GM19193 (cell line): ENCODE measurements around the gene GPRC5B.

Source experiments
- POLR2A ChIP-seq: IDR thresholded peaks from 4 replicates; pipeline ENCODE4 v1.6.1; 2011; ENCODE audit not compliant: insufficient read depth, insufficient read length; ENCODE audit errors: extremely low read depth

Gene GPRC5B

DNA sequence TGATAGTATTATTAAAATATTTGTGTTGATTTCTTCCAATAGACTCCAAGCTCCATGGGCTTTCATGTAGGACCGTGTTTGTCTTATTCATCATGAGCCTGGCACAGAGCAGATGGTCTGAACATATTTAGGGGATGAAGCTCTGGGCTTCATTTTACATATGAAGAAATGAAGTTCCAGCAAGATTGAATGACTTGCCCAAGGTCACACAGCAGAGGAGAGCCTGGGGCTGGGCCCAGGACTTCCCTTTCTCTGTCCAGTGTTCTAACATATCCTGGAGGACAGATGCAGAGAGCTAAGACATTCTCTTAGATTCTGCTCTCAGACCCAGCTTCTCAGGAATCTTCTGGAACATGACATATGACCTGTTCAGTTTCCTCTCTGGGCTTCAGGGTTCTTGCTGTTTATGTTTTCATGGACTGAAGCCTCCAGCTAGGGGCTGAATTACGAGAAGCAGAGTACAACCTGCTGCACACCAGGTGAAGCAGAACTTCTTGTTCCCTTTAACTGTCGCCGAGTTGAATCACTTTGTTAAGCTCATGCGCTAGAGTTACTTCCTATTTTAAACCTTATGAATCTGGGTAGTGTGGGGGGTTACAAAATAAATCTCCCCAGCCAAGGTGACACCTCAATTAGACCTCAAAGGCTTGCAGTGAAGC, 53.6 kb downstream of the GPRC5B start:
- no peak for TF ChIP-seq POLR2A

DNA sequence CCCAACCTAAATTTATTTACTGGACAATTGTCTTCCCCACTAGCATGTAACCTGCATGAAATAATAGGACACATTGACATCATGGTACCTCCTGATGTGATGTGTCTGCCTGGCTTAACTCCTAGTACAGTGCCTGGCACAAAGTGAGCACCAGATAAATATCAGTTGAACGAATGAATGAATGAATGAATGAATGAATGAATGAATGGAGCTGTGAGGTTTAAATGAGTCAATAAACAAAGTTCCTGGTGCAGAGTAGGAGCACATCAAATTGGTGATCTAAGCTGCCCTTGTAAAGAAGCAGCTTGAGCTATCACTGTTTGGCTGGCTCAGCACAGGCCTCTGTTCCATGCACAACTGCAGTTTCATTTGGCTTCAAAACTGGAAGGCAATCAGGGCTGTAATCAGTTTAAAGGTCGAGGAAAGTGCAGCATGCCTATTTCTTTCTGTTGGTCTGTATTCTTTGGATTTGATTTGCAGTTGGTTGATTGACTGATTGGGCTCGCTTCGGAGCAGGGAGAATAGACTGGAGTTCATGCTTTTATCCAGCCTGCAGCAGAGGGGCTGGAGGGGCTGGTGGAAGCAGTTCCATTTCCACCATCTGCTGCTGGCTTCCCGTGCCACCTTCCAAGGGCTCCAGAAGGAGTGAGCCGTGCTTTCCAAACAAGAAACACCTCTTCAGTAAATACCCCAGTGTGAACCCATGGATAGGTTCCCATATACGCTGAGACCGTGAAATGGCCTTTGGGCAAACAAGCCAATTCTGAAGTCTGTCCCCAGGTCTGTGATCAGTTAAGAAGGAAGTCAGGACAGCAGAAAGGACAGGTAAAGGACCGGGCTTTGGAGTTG, 54.6 kb downstream of the GPRC5B start:
- TF ChIP-seq POLR2A, result no peak

DNA sequence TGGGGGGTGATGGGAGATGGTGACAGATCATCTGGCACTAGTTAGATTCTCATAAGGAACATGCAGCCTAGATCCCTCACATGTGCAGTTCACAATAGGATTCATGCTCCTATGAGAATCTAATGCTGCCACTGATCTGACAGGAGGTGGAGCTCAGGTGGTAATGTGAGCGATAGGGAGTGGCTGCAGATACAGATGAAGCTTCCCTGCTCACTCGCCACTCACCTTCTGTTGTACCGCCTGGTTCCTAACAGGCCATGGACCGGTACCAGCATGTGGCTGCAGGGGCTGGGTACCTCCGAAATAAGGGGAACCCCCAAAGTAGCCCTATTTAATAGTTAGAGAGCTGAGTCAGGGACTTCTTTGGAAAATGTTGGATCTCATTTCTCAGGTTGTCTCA, 60.4 kb downstream of the GPRC5B start:
- TF ChIP-seq POLR2A, result no peak

DNA sequence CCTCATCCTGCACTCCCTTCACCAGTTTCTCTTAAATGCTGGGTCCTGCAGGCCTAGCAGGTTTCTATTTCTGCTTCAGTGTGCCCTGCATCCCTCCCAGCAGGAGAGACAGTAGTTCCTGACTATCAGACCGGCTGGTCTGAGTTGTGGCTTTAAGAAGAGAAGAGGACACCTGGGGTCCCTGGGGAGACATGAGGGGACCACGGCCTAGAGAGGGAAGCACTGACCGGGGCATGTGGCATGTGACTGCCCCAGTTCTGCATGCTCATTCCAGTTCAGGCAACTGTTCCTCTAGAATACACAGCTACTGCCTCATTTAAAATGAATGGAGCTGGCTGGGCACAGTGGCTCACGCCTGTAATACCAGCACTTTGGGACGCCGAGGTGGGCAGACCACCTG, 61.3 kb downstream of the GPRC5B start:
- no peak for TF ChIP-seq POLR2A

DNA sequence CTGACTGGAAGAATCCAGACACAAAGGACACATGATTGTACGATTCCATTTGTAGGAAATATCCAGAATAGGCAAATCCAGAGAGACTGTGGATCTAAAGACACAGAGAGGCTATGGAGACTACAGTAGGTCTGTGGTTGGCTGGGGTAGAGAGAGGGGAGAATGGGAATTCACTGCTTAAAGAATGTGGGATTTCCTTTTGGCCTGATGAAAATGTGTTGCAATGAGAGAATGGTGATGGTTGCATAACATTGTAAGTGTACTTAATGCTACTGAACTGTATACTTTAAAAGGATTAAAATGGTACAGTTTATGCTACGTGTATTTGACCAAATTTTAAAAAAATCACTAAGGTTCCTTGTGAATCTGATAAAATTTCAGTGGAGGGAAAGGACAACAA, 62.1 kb downstream of the GPRC5B start:
- TF ChIP-seq POLR2A, result no peak

DNA sequence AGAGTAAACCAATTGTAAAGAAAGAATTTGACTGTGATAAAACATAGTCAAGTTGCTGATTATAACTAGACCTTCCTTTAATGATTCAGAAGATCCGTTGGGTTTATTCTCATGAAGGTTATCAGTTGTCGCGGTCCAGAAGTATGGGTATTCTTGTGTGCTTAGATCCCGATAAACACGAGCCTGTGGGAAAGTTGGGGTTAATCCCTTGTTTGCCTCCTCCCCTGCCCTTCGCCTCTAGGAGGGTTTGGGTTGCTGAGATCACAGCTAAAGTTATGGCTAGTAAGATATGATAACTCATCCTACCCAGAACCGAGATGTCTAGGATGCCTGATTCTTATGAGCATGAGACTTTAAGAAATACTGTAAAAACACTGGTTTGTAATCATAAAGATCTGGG, 66.8 kb downstream of the GPRC5B start:
- no peak for TF ChIP-seq POLR2A

DNA sequence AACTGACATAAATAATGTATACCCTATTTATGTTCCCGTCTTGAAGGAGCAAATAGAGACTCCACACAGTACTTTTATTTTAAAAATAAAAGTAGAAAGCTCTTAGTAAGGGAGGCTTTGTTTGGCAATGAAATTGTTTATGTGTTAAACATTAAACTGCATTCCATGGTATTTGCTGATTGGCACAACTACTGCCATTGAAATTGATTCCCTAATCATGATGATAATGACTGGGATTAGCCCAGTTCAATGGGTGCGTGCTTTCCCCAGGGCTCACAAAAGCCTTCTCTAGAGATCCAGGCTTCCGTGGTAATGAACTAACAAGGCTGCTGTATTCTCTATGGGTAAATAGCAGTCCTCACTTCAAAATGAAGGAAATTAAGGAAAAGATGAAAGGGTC, 67.5 kb downstream of the GPRC5B start:
- no peak for TF ChIP-seq POLR2A

DNA sequence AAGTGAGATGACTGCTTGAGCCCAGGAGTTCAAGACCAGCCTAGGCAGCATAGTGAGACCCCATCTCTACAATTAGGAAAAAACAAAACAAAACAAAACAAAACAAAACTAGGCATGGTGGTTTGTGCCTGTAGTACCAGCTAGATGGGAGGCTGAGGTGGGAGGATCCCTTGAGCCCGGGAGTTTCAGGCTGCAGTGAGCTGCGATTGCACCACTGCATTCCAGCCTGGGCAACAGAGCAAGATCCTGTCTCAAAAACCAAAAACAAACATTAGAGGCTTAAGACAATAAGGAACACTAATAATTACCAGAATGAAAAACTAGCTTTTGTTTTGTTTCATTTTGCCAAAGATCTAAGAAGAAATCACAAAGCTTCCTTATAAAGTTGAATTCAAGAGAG, 69.2 kb downstream of the GPRC5B start:
- no peak for TF ChIP-seq POLR2A

DNA sequence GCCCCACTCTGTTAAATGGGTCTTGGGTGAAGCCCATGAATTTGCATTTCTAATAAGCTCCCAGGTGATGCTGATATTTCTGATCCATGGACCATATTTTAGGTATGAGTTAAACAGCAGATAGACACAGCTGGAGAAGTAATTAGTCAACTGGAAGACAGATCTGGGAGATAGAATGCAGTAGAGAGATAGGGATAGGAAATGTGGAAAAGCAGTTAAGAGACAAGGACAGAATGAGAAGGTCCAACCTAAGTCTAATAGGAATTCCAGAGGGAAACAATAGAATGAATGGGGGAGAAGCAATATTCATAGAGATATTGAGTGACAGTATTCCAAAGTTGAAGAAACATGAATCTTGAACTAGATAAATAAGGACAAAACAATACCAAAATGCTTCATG, 71.7 kb downstream of the GPRC5B start:
- TF ChIP-seq POLR2A, result no peak

DNA sequence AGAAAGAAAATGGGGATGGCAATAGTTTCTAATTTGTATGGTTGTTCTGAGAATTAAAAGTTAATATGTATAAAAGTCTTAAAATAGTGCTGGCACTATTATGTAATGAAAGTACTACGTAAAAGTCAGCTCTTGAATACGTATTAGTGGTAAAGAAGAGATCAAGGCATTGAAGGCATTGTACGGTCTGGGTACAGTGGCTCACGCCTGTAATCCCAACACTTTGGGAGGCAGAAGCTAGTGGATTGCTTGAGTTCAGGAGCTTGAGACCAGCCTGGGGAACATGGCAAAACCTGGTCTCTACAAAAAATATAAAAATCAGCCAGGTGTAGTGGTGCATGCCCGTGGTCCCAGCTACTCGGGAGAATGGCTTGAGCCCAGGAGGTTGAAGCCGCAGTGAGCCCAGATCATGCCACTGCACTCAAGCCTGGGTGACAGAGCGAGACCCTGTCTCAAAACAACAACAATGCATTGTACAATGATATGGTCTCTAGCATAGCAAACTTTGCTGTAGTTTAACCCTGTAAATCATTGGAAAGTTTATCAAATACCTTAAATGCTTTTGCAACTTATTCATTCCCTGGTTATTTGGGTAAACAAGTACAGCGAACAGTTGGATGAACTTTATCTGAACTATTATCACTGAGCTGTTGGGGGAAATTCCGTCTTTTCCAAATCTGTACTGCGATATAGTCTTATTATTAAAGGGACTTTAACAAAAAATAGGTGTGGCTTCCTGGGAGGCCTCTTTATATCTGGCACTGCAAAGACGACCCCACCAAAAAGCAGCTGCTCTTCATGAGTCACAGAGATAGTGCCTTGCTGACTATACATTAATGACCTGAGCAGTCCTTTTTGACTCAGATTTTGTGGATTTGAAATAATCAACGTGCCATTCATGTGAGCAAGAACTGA, 73.6 kb downstream of the GPRC5B start:
- TF ChIP-seq POLR2A, result no peak

DNA sequence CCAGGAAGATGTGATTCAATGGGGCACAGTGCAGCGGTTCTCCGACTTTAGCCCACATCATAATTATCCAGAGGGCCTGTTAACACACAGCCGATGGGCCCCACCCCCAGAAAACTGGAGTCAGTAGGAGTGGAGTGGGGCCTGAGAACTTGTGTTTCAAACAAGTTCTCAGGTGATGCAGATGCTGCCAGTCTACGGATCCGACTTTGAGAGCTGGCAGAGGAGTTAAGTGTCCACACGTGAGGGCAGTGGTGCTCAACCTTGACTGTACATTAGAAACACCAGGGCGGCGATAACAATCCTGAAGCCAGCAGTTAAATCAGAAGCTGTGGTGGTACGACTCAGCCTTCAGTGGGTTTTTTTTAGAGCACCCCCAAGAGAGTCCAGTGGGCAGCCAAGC, 75.0 kb downstream of the GPRC5B start:
- TF ChIP-seq POLR2A, result no peak

DNA sequence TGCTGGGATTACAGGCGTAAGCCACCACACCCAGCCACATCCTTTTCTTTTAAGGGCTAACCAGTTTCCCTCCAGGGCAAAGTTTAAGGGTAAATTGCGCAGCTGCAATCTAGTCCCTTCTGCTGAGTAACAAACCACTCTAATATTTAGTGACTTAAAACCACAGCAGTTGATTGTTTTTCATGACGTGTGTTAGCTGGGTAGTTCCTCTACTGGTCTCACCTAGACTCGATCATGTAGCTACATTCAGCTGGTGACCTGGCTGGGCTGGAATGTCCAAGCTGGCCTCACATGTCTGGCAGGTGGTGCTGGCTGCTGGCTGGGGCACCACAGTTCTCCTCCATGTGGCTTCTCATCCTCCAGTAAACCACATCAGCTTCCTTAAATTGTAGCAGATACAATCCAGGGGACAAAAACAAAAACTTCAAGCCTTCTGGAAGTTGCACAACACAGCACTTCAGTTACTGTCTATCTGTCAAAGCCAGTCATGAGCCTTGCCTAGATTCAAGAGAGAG, 75.5 kb downstream of the GPRC5B start:
- no peak for TF ChIP-seq POLR2A

DNA sequence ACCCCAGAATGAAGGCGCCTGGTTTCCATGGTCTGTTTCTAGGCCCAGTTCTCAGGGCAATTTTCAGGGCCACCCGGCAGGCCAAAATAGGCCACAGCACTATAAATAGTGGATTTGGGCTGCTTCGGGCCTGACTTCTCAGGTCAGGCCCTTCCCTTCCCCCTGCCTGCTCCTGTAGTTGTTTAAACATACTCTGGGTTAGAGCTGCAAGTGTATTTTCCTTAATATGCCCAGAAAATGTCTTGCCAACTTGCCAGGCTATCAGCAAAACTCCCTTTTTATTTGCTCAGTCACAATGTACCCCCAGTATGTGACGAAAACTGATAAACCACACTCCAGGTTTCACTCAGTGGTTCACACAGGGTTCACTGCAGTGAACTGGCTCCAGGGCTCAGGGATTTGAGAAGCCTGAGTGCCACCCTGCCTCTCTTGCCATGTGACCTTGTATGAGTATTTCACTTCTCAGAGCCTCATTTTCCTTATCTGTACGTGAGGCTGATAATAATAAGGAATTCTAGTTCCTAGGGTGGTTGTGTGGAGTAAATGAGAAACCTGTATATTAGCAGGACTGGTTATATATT, 76.5 kb downstream of the GPRC5B start:
- TF ChIP-seq POLR2A, result no peak
